ENCODE data around the gene HEPN1.

The HEPN1 gene

DNA sequence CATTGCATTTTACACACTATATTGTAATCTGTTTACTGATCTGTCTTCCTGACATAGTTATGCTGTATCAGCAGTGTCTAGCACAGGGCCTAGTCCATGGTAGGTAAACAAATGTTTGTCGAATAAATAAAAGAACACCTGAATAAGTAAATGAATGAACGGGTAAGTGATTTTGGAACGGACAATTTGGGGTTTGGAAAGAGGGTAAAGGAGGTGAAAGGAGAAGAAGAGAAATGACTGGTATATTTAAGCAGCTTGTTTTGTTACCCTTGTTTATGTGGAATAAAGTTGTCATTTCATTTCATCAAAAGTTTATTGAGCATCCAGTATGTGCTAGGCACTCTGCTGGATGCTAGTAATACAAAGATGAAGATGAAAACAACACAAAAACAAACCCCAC, at the start of gene HEPN1:
TSS of gene HEPN1 (plus strand) at position 301 of the 400 bp plus-strand sequence.
- no peak for DNase-seq

DNA sequence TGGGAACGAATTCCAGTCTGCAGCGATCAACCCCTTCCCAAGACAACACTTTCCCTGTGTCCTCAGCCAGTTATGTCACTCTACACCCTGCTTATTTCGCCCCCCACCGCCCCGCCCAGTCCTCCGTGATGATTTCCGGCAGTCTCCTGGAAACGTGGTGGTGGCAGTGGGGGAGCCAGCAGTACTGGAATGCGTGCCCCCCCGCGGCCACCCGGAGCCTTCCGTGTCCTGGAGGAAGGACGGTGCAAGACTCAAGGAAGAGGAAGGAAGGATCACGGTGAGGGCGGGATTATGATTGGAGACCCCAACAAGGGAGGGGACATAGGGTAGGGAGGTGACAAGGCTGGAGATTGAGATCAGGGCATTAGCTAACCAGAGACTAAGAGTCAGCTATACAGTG, 49.7 kb upstream of the HEPN1 start:
- DNase-seq, result no peak

DNA sequence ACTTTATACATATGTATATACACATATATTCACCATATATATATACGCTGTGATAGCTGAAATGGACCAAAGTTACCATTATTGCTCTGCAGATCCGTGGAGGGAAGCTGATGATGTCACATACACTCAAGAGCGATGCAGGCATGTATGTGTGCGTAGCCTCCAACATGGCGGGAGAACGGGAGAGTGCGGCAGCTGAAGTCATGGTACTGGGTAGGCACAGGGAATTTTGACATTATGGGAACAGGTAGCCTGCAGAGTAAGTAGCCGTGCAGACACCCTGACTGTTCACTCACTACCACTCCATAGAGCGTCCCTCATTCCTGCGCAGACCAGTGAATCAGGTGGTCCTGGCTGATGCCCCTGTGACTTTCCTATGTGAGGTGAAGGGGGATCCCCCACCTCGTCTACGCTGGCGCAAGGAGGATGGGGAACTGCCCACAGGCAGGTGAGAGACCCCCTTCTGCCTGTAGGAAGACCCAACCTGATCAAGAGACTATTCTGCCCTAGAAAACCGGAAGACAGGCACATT, 49.1 kb upstream of the HEPN1 start:
- no peak for DNase-seq

GRCh38 chr11:124870430-124870829, 48.6 kb upstream of the HEPN1 start:
- no peak for DNase-seq

DNA sequence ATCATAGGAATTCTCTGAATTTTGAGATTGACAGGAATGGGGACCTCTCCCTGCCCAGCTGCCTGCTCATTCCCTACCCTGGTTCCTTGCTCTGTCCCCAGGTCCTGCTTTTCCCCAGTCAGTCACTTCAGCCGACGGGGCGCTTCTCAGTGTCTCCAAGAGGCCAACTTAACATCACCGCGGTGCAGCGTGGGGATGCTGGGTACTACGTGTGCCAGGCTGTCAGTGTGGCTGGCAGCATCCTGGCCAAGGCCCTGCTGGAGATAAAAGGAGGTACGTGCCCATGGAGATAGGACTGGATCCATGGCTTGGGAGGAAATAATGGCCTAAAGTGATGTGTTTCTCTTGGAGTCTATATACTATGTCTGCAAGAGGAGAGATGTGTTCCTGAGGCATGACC, 46.8 kb upstream of the HEPN1 start:
- DNase-seq, result no peak

DNA sequence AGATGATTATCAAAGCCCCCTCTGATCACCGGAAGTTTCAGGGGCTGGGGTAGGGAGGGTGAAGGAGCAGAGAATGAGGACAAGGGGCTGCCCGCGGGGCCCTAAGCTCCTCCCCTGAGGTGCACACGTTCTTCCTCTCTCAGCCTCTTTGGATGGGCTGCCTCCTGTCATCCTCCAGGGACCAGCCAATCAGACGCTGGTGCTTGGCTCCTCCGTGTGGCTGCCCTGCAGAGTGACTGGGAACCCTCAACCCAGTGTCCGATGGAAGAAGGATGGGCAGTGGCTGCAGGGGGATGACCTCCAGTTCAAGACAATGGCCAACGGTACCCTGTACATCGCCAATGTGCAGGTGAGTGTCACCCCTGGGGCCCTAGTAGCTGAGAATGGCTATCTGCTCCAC, 46.3 kb upstream of the HEPN1 start:
- DNase-seq, result no peak

GRCh38 chr11:124873951-124874350, 45.1 kb upstream of the HEPN1 start:
- no peak for DNase-seq

GRCh38 chr11:124874571-124875255, 44.3 kb upstream of the HEPN1 start:
- DNase-seq, result no peak

DNA sequence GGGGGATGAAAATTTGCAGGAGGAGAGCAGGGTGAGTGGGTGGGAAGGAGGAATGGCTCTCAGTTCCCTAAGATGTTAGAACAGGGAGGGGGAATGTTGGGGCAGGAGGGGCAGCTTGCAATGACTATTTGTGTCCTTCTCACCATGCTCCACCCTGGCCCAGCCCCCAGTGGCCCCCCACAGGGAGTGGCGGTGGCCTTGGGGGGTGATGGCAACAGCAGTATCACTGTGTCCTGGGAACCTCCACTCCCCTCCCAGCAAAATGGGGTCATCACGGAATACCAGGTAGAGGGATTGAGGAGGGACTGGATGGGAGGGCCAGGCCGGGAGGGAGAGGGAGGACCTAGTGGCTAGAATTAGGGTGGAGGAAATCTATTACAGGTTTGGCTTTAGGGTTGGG, 43.6 kb upstream of the HEPN1 start:
- no peak for DNase-seq

DNA sequence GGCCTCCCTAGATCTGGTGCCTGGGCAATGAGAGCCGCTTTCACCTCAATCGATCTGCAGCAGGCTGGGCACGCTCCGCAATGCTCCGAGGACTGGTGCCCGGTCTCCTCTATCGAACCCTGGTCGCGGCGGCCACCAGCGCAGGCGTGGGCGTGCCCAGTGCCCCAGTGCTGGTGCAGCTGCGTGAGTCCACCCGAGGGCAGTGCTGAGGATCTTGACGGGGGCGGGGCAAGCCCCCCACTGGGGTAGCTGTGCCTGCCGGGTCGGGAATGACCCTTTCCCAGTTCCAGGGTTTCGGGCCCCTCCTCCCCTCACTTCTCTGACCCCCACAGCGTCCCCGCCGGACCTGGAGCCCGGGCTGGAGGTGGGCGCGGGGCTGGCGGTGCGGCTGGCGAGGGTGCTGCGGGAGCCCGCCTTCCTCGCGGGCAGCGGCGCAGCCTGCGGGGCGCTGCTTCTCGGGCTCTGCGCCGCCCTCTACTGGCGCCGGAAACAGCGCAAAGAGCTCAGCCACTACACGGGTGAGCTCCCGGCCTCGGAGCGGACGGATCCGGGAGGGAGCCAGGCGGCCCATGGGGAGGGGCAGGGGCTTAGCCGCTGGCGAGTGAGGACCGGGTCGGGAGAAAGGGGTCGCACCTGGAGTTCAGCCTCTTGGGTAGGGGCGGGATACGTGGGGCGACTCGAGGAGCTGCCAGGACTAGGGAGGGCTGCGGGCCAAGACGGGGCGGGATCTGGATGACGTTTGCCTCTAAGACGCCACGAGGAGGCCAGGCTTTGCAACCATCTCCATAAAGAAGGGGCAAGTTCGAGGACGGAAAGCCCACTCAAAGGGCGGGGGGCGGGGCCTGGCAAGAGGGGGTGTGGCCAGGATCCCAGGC, 42.9 kb upstream of the HEPN1 start:
- peak; percentile 98 for DNase-seq

DNA sequence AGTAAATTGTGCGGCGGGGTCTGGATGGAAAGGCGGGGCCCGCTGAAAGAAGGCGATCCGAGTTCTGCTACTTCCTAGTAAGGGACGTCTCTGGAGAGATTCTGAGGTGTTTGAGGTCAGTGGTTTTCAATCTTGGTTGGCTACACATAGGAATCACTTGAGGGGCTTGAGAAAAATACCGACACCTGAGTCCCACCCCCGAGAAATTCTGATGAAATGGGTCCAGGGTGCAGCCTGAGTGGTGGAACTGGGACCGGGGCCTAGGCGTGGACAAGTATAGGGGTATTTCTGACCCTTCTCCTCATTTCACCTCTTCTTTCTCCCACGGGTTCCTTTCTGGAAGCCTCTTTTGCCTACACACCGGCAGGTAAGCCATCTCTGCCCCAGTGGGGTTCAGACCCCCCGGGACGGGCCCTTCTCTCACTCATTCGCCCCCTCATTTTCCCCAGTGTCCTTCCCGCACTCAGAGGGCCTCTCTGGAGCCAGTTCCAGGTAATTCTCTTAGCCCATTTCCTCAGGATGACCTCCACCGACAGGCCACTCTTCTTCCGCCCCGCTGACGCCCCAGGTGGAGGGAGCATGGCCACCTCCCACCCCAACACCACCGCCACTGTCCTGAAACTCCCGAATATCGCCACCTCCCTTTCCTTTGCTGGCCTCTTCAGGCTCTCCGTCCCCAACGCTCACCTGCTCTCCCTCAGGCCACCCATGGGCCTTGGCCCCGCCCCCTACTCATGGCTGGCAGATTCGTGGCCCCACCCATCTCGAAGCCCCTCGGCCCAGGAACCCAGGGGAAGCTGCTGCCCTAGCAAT, 42.0 kb upstream of the HEPN1 start:
- no peak for DNase-seq

- DNase-seq, result no peak
Measured at GRCh38 chr11:124877631-124877909, 41.5 kb upstream of the HEPN1 start.

GRCh38 chr11:124877910-124878758, 40.9 kb upstream of the HEPN1 start:
- DNase-seq, result no peak

GRCh38 chr11:124878759-124879492, 40.1 kb upstream of the HEPN1 start:
- no peak for DNase-seq

GRCh38 chr11:124879493-124880289, 39.4 kb upstream of the HEPN1 start:
- no peak for DNase-seq

DNA sequence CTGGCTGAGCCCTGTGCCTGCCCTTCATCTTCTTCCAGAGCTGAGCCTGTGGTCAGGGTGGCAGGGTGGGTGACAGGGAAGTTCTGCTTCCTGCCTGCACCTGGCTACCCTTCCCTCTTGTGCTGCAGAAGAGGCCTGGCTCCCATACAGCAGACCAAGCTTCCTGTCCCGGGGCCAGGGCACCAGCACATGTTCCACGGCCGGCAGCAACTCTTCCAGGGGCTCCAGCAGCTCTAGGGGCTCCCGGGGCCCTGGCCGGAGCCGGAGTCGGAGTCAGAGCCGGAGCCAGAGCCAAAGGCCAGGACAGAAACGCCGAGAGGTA, 38.8 kb upstream of the HEPN1 start:
- no peak for DNase-seq

DNA sequence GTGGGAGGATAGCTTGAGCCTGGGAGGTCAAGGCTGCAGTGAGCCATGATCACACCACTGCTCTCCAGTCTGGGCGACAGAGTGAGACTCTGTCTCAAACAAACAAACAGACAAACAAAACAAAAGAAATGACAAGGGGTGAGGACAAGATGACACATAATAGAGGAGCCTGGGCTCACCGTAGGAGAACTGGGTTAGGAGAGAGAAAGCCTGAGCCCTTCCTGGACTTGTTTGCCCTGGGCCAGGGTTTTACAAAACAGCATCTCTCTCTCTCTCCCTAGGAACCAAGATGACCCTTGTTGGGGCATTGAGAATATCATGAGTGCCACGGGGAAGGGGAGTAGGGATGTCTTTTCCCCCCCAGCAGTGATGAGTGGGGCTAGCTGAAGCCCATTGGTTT, 38.1 kb upstream of the HEPN1 start:
- DNase-seq, result no peak

- DNase-seq, result no peak
Measured at GRCh38 chr11:124882339-124883071, 36.5 kb upstream of the HEPN1 start.

DNA sequence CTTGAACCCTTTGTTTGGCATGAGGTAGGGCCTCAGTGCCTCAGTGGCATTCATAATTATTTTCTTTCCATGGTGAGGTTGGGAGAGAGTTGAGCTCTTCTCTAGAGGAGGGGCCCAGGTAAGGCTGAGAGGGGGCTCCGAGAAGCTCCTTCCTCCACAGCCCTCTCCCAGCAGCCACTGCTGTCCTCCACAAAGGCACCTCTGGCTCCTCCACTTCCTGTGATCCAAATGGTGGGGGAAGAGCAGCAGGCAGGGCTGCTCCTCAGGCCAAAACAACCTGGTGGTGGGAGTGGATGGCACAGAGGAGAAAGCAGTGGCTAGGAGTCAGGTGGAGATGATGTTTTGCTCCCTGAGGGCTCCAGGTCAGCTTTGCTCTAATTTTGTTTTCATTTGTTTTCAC, 34.7 kb upstream of the HEPN1 start:
- no peak for DNase-seq

DNA sequence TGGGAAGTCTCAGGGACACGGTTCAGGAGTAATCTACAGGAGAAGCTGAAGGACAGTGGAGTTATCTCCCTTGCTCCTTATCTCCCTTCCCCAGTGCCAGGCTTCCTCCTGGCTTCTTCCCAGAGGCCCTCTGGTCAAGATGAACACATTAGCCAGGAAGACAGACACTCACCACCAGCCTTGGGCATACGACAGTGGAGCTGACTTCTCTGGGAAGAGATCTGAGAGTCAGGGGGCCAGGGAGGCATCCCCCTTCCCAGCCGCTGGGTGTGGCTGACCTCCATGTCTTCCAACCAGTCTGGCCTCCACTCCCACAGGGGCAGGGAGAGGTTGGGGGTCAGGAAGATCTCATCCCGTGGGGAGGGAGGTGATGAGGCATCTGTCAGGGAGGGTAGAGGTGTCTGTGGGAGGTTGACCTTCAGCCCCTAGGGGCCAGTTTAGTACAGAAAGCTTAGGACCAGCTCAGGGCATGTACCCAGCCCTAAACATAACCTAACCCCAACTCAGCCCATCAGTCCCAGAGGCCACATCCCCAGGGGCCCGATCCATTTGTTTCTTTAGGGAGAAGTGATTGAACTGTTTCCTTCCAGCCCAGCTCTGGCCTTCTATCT, 34.1 kb upstream of the HEPN1 start:
- DNase-seq, result no peak

Measured in NCI-H1105 (cell line).